GM12878 (cell line): ENCODE results near the gene PTPN14. TPM values are rescaled to one million over a fixed set of nuclear protein-coding genes. Genes with fewer than 3 reads are reported as not detected.

Source experiments
- ATAC-seq: fragments of 200-7000 bp; cut with Tn5 transposase; 3 replicates; pipeline ENCODE4 v1.9.1; 2020; ENCODE audit warnings: mild to moderate bottlenecking, moderate library complexity
- BruUV-seq: library from RNA; stranded (reverse); fragments of 400-500 nt; replicated peaks from 2 replicates; lab custom pipeline; 2021; lab: Mats Ljungman, UMichigan
- CTCF ChIA-PET: fragments of 300-600 bp; sonication (Branson Sonifier 250); formaldehyde crosslinking; extraction: SDS; loops from one replicate; lab custom pipeline; 2021; ENCODE audit warnings: inconsistent platforms; lab: Yijun Ruan, JAX
- POLR2A ChIA-PET: fragments of 350-600 bp; formaldehyde crosslinking; extraction: SDS; loops from one replicate; lab custom pipeline; 2021; ENCODE audit warnings: inconsistent platforms; lab: Charles Lee
- RAD21 ChIA-PET: fragments of 300-600 bp; sonication (Branson Sonifier 250); formaldehyde crosslinking; loops from one replicate; lab custom pipeline; 2023; ENCODE audit warnings: antibody characterized with exemption; ENCODE audit not compliant: unreplicated experiment; lab: Charles Lee
- SMC1A ChIA-PET: fragments of 300-600 bp; sonication (Branson Sonifier 250); formaldehyde crosslinking; loops from one replicate; lab custom pipeline; 2023; ENCODE audit not compliant: unreplicated experiment, uncharacterized antibody; lab: Charles Lee
- DNase-seq: peaks from one replicate; pipeline ENCODE4 v3.0.0-alpha.2; 2011; ENCODE audit warnings: low read depth, low spot score
- FAIRE-seq: peaks from 3 replicates; lab custom pipeline; 2011; peaks lifted over from hg19 to GRCh38; lab: Jason Lieb, UNC
- H2AFZ ChIP-seq: 2 replicates; pipeline ENCODE4 v1.6.0; 2011; ENCODE audit warnings: low read depth, low read length, control low read depth; ENCODE audit not compliant: control insufficient read depth
- H3K27ac ChIP-seq: 2 replicates; pipeline ENCODE4 v1.5.1; 2011; ENCODE audit warnings: control low read depth; ENCODE audit not compliant: control insufficient read depth, insufficient read depth
- H3K27me3 ChIP-seq, 2 experiments: replicated peaks in 1 of 2; 2 replicates each; pipeline versions ENCODE4 v1.6.0 to v1.6.1; 2011; ENCODE audit warnings: low read length in 1 of 2; ENCODE audit not compliant: control insufficient read depth in 2 of 2, insufficient read depth in 2 of 2
- H3K36me3 ChIP-seq, 2 experiments: 2 replicates each; pipeline ENCODE4 v1.5.1; 2011; ENCODE audit warnings: low read length in 1 of 2; ENCODE audit not compliant: control insufficient read depth in 2 of 2, insufficient read depth in 2 of 2
- H3K4me1 ChIP-seq: 2 replicates; pipeline ENCODE4 v1.6.1; 2011; ENCODE audit warnings: mild to moderate bottlenecking, low read length, moderate library complexity, mixed read lengths; ENCODE audit not compliant: control insufficient read depth, insufficient read depth
- H3K4me2 ChIP-seq: 2 replicates; pipeline ENCODE4 v1.6.0; 2011; ENCODE audit warnings: control low read depth; ENCODE audit not compliant: control insufficient read depth, insufficient read depth
- H3K4me3 ChIP-seq: fragments of 200-600 bp; sonication (generic); 2 replicates; pipeline ENCODE4 v1.5.1; 2016
- H3K79me2 ChIP-seq: 2 replicates; pipeline ENCODE4 v1.6.0; 2011; ENCODE audit warnings: low read length; ENCODE audit not compliant: control insufficient read depth, insufficient read depth
- H3K9ac ChIP-seq: 2 replicates; pipeline ENCODE4 v1.8.0; 2011; ENCODE audit warnings: low read length, control low read depth, mixed read lengths; ENCODE audit not compliant: control insufficient read depth, insufficient read depth
- H3K9me3 ChIP-seq: replicated peaks from 3 replicates; pipeline ENCODE4 v1.5.1; 2011; ENCODE audit warnings: mild to moderate bottlenecking, low read length; ENCODE audit not compliant: control insufficient read depth, insufficient read depth
- H4K20me1 ChIP-seq: 2 replicates; pipeline ENCODE4 v1.6.0; 2011; ENCODE audit not compliant: control insufficient read depth, insufficient read depth
- BACH1 ChIP-seq: fragments of 450-650 bp; IDR thresholded peaks from 2 replicates; pipeline ENCODE4 v1.6.1; 2017; ENCODE audit warnings: mild to moderate bottlenecking, borderline replicate concordance
- E4F1 ChIP-seq: fragments of 450-650 bp; IDR thresholded peaks from 2 replicates; pipeline ENCODE4 v1.6.1; 2018; ENCODE audit warnings: borderline replicate concordance, mild to moderate bottlenecking; ENCODE audit not compliant: partially characterized antibody
- EED ChIP-seq: sonication (generic); IDR thresholded peaks from 2 replicates; pipeline ENCODE4 v1.6.1; 2016; ENCODE audit warnings: antibody characterized with exemption, low read depth
- GATAD2B ChIP-seq: fragments of 450-650 bp; conservative IDR thresholded peaks from 2 replicates; pipeline ENCODE4 v1.6.1; 2017; ENCODE audit warnings: low read depth, mild to moderate bottlenecking, moderate library complexity
- MTA3 ChIP-seq: IDR thresholded peaks from 2 replicates; pipeline ENCODE4 v1.6.1; 2012; ENCODE audit warnings: low read length, inconsistent platforms, borderline replicate concordance
- POU2F2 ChIP-seq: IDR thresholded peaks from 3 replicates; pipeline ENCODE4 v1.6.1; 2011; ENCODE audit warnings: low read depth, mild to moderate bottlenecking, low read length, borderline replicate concordance
- PRDM15 ChIP-seq: fragments of 450-650 bp; formaldehyde crosslinking; IDR thresholded peaks from 2 replicates; pipeline ENCODE4 v1.4.0; 2020; ENCODE audit warnings: mild to moderate bottlenecking, moderate library complexity
- RCOR1 ChIP-seq: conservative IDR thresholded peaks from 2 replicates; pipeline ENCODE4 v1.6.1; 2012; ENCODE audit warnings: low read depth, low read length, improper control_type of control experiment
- SMARCA5 ChIP-seq: fragments of 450-650 bp; IDR thresholded peaks from 2 replicates; pipeline ENCODE4 v1.6.1; 2017; ENCODE audit warnings: mild to moderate bottlenecking
- TCF3 ChIP-seq: IDR thresholded peaks from 2 replicates; pipeline ENCODE4 v1.6.1; 2012; ENCODE audit warnings: low read depth, mild to moderate bottlenecking, low read length, borderline replicate concordance; ENCODE audit not compliant: insufficient read depth
- ZBTB33 ChIP-seq: fragments of 450-650 bp; IDR thresholded peaks from 2 replicates; pipeline ENCODE4 v1.6.1; 2017; ENCODE audit warnings: mild to moderate bottlenecking
- ZBTB4 ChIP-seq: fragments of 450-650 bp; formaldehyde crosslinking; IDR thresholded peaks from 2 replicates; pipeline ENCODE4 v1.4.0; 2022; ENCODE audit warnings: mild to moderate bottlenecking, moderate library complexity
- ZNF207 ChIP-seq: fragments of 450-650 bp; IDR thresholded peaks from 2 replicates; pipeline ENCODE4 v1.6.1; 2014; ENCODE audit warnings: antibody characterized with exemption, mild to moderate bottlenecking, borderline replicate concordance
- WGBS: methylation state at CpG from one replicate; pipeline ENCODE4 v1.1.6; 2016; ENCODE audit warnings: low lambda C conversion rate; ENCODE audit not compliant: insufficient replicate concordance, insufficient coverage; ENCODE audit errors: missing lambda C conversion rate; 5-methylcytosine and 5-hydroxymethylcytosine counted together
- in situ Hi-C: fragments of 300-500 bp; cut with MboI; formaldehyde crosslinking; loops from 9 replicates; pipeline ENCODE4 v1.14.3; 2018; ENCODE audit warnings: mixed read lengths
- intact Hi-C: fragments of 100-400 bp; cut with micrococcal nuclease; formaldehyde crosslinking; loops from one replicate; pipeline ENCODE4 v1.14.2; 2022; ENCODE audit not compliant: unreplicated experiment
- polyA plus RNA-seq, 11 experiments: library from polyadenylated mRNA; depleted of rRNA in 4 of 11; unstranded in 6 of 11; stranded (reverse) in 5 of 11; fragments of >200 nt; fragmentation: Nextera tagmentation in 4 of 11; fragmentation: Illumina TruSeq in 1 of 11; extraction: Ambion mirVana in 4 of 11; extraction: Trizol in 1 of 11; gene quantifications; 1 replicate in 1 of 11; 2 replicates in 10 of 11; pipeline versions ENCODE4 v1.2.1 to v1.2.3, GENCODE V29; 2011 to 2016; ENCODE audit warnings: inconsistent platforms in 2 of 11, missing spikeins in 2 of 11, low read depth in 1 of 11
- total RNA-seq, 4 experiments: library from RNA; depleted of rRNA in 3 of 4; stranded (reverse); fragments of >200 nt in 3 of 4; fragmentation: Illumina TruSeq in 1 of 4; extraction: Trizol in 1 of 4; gene quantifications; 2 replicates each; pipeline versions ENCODE4 v1.2.1 to v1.2.3, GENCODE V29; 2013 to 2021

The PTPN14 gene
- total and polyA plus RNA-seq, 10 of the 15 experiments (the other 5 are each of a cell fraction or from before 2014, with no cell fraction given) = 0.05 to 5.1 (median 0.44) TPM

GRCh38 chr1:214363386-214363785 lies 188.0 kb downstream of the PTPN14 start:
- ATAC-seq (no peak), FAIRE-seq (no peak), DNase-seq (no peak)
- in situ Hi-C loops (no loop called here), intact Hi-C loops (no loop called here)
- Histone ChIP-seq H4K20me1 (no peaks in the 10 kb centered on the region), H3K79me2 (no peaks in the 10 kb centered on the region), H3K27me3 (no peaks in the 10 kb centered on the region; a peak in 1 of 4 replicates), H3K36me3 (no peaks in the 10 kb centered on the region), H3K9ac (no peak overlapping the region), H3K9me3 (no peaks in the 10 kb centered on the region; the same call in 2 of the 3 replicates), H3K4me2 (no peak overlapping the region), H2AFZ (no peak overlapping the region), H3K4me1 (no peaks in the 10 kb centered on the region), H3K27ac (no peak overlapping the region), H3K4me3 (no peak overlapping the region)
- WGBS = 29% methylated on average over 4 of the region's 4 CpGs
- ChIA-PET RAD21 (no interaction called here), CTCF (interaction anchor here (4.0 kb wide), 1 partner anchor 31 kb away, joined by 15 read pairs; no protein-coding TSS in a partner anchor), SMC1A (interaction anchor here (0.6 kb wide), 1 partner anchor 110 kb away, joined by 3 read pairs; no protein-coding TSS in a partner anchor), POLR2A (no interaction called here)
- no TSS peak for BruUV-seq
- no peak for TF ChIP-seq PRDM15
- TF ChIP-seq BACH1 = no peak
- TF ChIP-seq TCF3 = no peak
- no peak for TF ChIP-seq ZBTB33
- no peak for TF ChIP-seq RCOR1
- no peak for TF ChIP-seq E4F1
- TF ChIP-seq POU2F2 = no peak
- TF ChIP-seq SMARCA5 = no peak
- no peak for TF ChIP-seq GATAD2B
- no peak for TF ChIP-seq EED
- no peak for TF ChIP-seq ZBTB4
- no peak for TF ChIP-seq ZNF207
- no peak for TF ChIP-seq MTA3
